GM06990 (cell line): ENCODE results near the gene RBP2.

ENCODE experiments used
- DNase-seq: peaks from one replicate; pipeline ENCODE4 v3.0.0-alpha.2; 2011; ENCODE audit not compliant: insufficient read length; ENCODE audit errors: extremely low read depth
- H3K27me3 ChIP-seq: replicated peaks from 2 replicates; pipeline ENCODE4 v1.6.0; 2011; ENCODE audit warnings: low read length; ENCODE audit not compliant: control insufficient read depth, insufficient read depth
- H3K36me3 ChIP-seq: 2 replicates; pipeline ENCODE4 v1.5.1; 2011; ENCODE audit warnings: low read length; ENCODE audit not compliant: control insufficient read depth, insufficient read depth
- H3K4me3 ChIP-seq: replicated peaks from 2 replicates; pipeline ENCODE4 v1.5.1; 2011; ENCODE audit warnings: low read depth, mild to moderate bottlenecking, control low read depth, low read length
- TF ChIP-seq, protein P1 (sequence below): IDR thresholded peaks from 2 replicates; pipeline ENCODE4 v1.5.1; 2011; ENCODE audit warnings: low read length, control low read depth, mild to moderate bottlenecking, inconsistent platforms; ENCODE audit not compliant: insufficient read depth, poor library complexity, severe bottlenecking

RBP2 gene

DNA sequence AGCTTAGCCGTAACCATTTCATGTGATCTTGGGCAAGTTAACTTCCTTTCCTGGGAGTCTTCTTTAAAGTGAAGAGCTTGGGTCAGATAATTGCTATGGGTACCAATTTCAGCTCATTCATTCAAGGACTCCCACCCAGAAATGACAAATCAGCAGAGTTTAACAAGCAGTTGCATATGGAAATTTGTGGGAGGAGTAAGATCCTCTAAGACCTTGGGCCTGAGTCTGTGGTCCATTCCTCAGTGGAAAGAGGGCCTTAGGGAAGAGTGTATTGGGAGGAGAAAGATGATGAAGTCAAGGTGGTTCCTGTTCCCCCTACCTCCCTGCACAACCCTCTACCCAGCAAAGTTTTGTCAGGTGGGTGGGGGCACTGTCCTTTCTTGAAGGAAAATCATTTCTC, 42.1 kb downstream of the RBP2 start:
- no peaks in the 10 kb centered on the region for H3K27me3 ChIP-seq
- DNase-seq = no peak
- H3K36me3 ChIP-seq = no peaks in the 10 kb centered on the region
- H3K4me3 ChIP-seq = no peak overlapping the region
- TF ChIP-seq, protein P1, sequence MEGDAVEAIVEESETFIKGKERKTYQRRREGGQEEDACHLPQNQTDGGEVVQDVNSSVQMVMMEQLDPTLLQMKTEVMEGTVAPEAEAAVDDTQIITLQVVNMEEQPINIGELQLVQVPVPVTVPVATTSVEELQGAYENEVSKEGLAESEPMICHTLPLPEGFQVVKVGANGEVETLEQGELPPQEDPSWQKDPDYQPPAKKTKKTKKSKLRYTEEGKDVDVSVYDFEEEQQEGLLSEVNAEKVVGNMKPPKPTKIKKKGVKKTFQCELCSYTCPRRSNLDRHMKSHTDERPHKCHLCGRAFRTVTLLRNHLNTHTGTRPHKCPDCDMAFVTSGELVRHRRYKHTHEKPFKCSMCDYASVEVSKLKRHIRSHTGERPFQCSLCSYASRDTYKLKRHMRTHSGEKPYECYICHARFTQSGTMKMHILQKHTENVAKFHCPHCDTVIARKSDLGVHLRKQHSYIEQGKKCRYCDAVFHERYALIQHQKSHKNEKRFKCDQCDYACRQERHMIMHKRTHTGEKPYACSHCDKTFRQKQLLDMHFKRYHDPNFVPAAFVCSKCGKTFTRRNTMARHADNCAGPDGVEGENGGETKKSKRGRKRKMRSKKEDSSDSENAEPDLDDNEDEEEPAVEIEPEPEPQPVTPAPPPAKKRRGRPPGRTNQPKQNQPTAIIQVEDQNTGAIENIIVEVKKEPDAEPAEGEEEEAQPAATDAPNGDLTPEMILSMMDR = no peak

DNA sequence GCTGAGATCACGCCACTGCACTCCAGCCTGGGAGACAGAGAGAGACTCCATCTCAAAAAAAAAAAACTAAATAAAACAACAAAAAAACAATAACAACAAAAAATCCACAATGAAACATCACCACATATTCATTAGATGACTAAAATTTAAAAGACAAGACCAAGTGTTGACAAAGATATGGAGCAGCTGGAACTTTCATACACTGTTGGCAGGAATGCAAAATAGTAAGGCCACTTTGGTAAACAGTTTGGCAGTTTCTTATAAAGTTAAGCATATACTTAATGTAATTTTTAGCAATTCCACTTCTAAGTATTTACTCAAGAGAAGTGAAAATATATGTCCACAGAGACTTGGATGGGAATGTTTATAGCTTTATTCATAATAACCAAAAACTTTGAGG, 43.2 kb downstream of the RBP2 start:
- Histone ChIP-seq H3K4me3 (no peak overlapping the region), H3K27me3 (no peaks in the 10 kb centered on the region), H3K36me3 (no peaks in the 10 kb centered on the region)
- no peak for DNase-seq
- TF ChIP-seq, protein P1 = no peak

DNA sequence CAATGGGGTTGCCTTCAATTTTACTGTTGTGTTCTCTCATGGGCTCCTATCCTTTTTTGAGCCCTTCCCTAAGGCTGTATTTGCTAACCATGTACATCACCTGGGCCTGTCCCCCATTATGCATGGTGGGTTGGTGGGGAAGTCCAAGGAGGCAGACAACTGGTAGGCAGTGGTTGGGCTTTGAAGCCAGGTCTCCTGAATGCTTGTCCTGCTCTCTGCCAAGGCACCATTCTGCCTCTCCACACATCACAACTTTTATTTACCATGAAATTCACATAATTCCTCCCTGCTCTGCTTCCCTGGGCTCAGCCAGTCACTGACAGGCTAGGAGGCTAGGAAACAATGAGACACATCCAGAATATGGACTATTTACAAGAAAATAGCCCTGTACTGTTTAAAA, 45.8 kb downstream of the RBP2 start:
- H3K27me3 ChIP-seq = no peaks in the 10 kb centered on the region
- TF ChIP-seq, protein P1 = no peak
- H3K36me3 ChIP-seq = no peaks in the 10 kb centered on the region
- H3K4me3 ChIP-seq = no peak overlapping the region
- no peak for DNase-seq

DNA sequence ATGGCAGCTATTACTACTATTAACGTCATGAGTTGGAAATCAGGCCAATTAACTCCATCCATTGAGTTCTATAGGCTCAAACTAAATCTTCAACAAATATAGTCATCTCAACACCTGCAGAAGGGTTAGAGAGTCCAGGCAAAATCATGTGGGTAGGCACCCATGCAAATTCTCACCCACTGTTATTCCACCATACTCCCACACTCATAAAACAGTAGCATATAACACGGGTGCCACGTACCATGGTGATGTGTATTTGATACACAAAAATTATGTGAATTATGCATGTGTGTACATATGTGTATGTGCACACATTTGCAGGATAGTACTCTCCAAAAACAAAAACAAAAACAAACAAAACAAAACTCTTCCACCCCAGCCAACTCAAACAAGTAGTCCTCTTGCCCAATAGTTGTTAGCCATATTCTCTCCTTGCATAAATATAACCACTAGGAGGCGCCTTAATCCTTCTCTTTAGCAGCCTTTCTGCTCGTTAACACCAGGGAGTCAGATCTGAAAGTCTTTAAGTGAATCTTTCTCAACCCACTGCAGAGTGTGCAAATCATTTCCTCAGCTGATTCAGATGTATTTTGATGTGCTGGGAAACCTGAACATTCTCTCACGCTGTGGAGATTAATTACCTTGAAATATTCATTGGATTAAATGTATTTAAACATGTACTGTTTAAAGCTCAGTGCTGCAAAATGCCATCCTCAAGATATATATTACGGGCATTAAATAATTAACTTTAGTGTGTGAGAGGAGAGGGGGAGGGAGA, 48.8 kb downstream of the RBP2 start:
- H3K36me3 ChIP-seq = peaks cover 5% of the 10 kb centered on the region
- TF ChIP-seq, protein P1 = peak; percentile 74
- DNase-seq = peak; percentile 8
- H3K4me3 ChIP-seq = no peak overlapping the region
- H3K27me3 ChIP-seq = no peaks in the 10 kb centered on the region

DNA sequence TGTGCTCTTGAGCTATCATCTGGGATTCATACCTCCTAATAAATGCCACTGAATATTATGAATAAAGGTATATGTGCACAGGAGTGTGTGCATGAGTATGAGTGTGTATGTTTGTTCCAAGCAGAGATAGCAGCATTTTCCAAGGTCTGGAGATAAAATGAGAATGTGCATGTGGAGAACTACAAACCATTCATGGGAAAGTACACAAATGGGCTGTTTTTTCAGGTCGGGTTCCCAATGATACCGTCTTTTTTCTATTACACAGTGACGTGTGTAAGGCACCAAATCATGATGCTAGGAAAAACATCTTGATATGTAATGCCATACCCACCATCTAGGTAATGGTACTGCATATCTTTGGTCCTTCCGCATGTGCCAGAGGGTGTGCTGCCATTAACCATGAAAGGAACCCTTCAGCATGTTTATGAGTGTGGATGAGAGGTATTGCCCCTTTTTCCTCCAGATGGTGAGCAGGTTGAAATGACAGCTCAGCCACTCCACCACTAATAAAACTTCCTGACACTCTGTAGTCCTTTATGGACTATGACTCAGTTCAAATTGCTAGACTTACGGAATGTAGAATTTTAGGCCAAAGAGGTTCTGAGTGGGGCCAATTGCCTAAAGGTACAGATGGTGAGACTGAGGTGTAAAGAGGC, 50.4 kb downstream of the RBP2 start:
- no peak overlapping the region for H3K4me3 ChIP-seq
- H3K36me3 ChIP-seq = peaks cover 5% of the 10 kb centered on the region
- DNase-seq = no peak
- H3K27me3 ChIP-seq = no peaks in the 10 kb centered on the region
- TF ChIP-seq, protein P1 = no peak
